HepG2 (cell line): ENCODE data around the gene SLC16A3. TPM values are rescaled to one million over a fixed set of nuclear protein-coding genes. Genes with fewer than 3 reads are reported as not detected.

Experiments
- ATAC-seq: fragments of 200-7000 bp; cut with Tn5 transposase; 3 replicates; pipeline ENCODE4 v1.9.1; 2020; ENCODE audit warnings: mild to moderate bottlenecking, moderate library complexity
- BruUV-seq: library from RNA; stranded (reverse); fragments of 400-500 nt; replicated peaks from 2 replicates; lab custom pipeline; 2021; lab: Mats Ljungman, UMichigan
- CTCF ChIA-PET: fragments of 300-600 bp; formaldehyde crosslinking; extraction: SDS; loops from one replicate; lab custom pipeline; 2021; ENCODE audit warnings: low total read pairs, inconsistent platforms, low intra/inter-chr PET ratio; lab: Yijun Ruan, JAX
- POLR2A ChIA-PET: fragments of 350-600 bp; sonication (Branson Sonifier 250); formaldehyde crosslinking; loops from one replicate; lab custom pipeline; 2020; ENCODE audit warnings: antibody characterized with exemption, inconsistent platforms; lab: Yijun Ruan, JAX
- DNase-seq: peaks from one replicate; pipeline ENCODE4 v3.0.0-alpha.2; 2015; ENCODE audit warnings: low spot score
- FAIRE-seq: peaks from 3 replicates; lab custom pipeline; 2011; peaks lifted over from hg19 to GRCh38; lab: Jason Lieb, UNC
- H2AFZ ChIP-seq: one replicate; pipeline ENCODE4 v1.6.1; 2011; ENCODE audit warnings: low read length, inconsistent platforms
- H3K27ac ChIP-seq: fragments of 300-600 bp; 3 replicates; pipeline ENCODE4 v1.8.0; 2011; ENCODE audit warnings: mixed run types, mild to moderate bottlenecking, mixed read lengths, low read length, inconsistent platforms; ENCODE audit not compliant: insufficient read depth; ENCODE audit errors: extremely low read length
- H3K27me3 ChIP-seq, 2 experiments: fragments of 200-600 bp in 1 of 2; 2 replicates in 1 of 2; 3 replicates in 1 of 2; pipeline versions ENCODE4 v1.6.0 to v1.8.0; 2011; ENCODE audit warnings: low read length in 2 of 2, mild to moderate bottlenecking in 2 of 2, moderate library complexity in 2 of 2, inconsistent platforms in 1 of 2; ENCODE audit not compliant: insufficient read depth in 2 of 2, control insufficient read depth in 1 of 2
- H3K36me3 ChIP-seq, 2 experiments: fragments of 200-600 bp in 1 of 2; replicated peaks in 1 of 2; 2 replicates in 1 of 2; 3 replicates in 1 of 2; pipeline versions ENCODE4 v1.5.1 to v1.8.0; 2011; ENCODE audit warnings: low read length in 2 of 2, inconsistent platforms in 1 of 2; ENCODE audit not compliant: insufficient read depth in 2 of 2, control insufficient read depth in 1 of 2
- H3K4me1 ChIP-seq: 2 replicates; pipeline ENCODE4 v1.5.1; 2012; ENCODE audit warnings: low read length, inconsistent platforms; ENCODE audit not compliant: insufficient read depth
- H3K4me2 ChIP-seq: 2 replicates; pipeline ENCODE4 v1.6.0; 2011; ENCODE audit warnings: low read depth, low read length, inconsistent platforms
- H3K4me3 ChIP-seq, 3 experiments: fragments of 200-600 bp in 1 of 3; sonication (generic), shearing (Covaris generic) in 1 of 3; replicated peaks in 1 of 3; 2 replicates each; pipeline ENCODE4 v1.5.1; 2011 to 2016; ENCODE audit warnings: low read length in 3 of 3, inconsistent platforms in 2 of 3, low read depth in 2 of 3, mild to moderate bottlenecking in 2 of 3, control low read depth in 1 of 3, mixed read lengths in 1 of 3; ENCODE audit not compliant: insufficient read depth in 1 of 3
- H3K79me2 ChIP-seq: one replicate; pipeline ENCODE4 v1.6.1; 2011; ENCODE audit warnings: low read length, inconsistent platforms; ENCODE audit not compliant: insufficient read depth
- H3K9ac ChIP-seq: 2 replicates; pipeline ENCODE4 v1.6.0; 2011; ENCODE audit warnings: mild to moderate bottlenecking, low read depth, low read length, inconsistent platforms; ENCODE audit not compliant: insufficient read depth
- H3K9me3 ChIP-seq: 2 replicates; pipeline ENCODE4 v1.5.1; 2012; ENCODE audit warnings: mild to moderate bottlenecking, low read length
- H4K20me1 ChIP-seq: 2 replicates; pipeline ENCODE4 v1.6.0; 2011; ENCODE audit warnings: inconsistent platforms, mild to moderate bottlenecking, low read length, moderate library complexity; ENCODE audit not compliant: insufficient read depth
- BCL6 ChIP-seq: IDR thresholded peaks from 2 replicates; pipeline ENCODE4 v1.6.1; 2016; ENCODE audit warnings: missing genetic modification reagents, missing compliant biosample characterization
- CAMTA2 ChIP-seq: sonication (generic); formaldehyde crosslinking; IDR thresholded peaks from 2 replicates; pipeline ENCODE4 v1.4.0; 2020; ENCODE audit warnings: mild to moderate bottlenecking, missing genetic modification reagents, borderline replicate concordance
- NCOA2 ChIP-seq: sonication (generic); formaldehyde crosslinking; IDR thresholded peaks from 2 replicates; pipeline ENCODE4 v1.8.0; 2022; ENCODE audit warnings: inconsistent platforms
- PAF1 ChIP-seq: IDR thresholded peaks from 2 replicates; pipeline ENCODE4 v1.6.1; 2016; ENCODE audit warnings: missing genetic modification reagents, missing compliant biosample characterization
- PLSCR1 ChIP-seq: sonication (generic); formaldehyde crosslinking; IDR thresholded peaks from 2 replicates; pipeline ENCODE4 v1.5.0; 2020; ENCODE audit warnings: missing genetic modification reagents, mild to moderate bottlenecking, borderline replicate concordance
- RBM39 ChIP-seq: fragments of 200-400 bp; formaldehyde crosslinking; IDR thresholded peaks from one replicate; pipeline ENCODE4 v1.6.1; 2018; ENCODE audit warnings: antibody characterized with exemption, mild to moderate bottlenecking, low read depth, low read length; ENCODE audit not compliant: poor library complexity, severe bottlenecking
- SMAD1 ChIP-seq: sonication (generic); formaldehyde crosslinking; IDR thresholded peaks from 2 replicates; pipeline ENCODE4 v1.4.0; 2020; ENCODE audit warnings: missing genetic modification reagents, low read depth, mild to moderate bottlenecking, borderline replicate concordance
- TCF12 ChIP-seq, 2 experiments: fragments of 450-650 bp in 1 of 2; sonication (generic) in 1 of 2; formaldehyde crosslinking in 1 of 2; IDR thresholded peaks; 2 replicates each; pipeline versions ENCODE4 v1.6.1 to v1.8.0; 2017 to 2022; ENCODE audit warnings: antibody characterized with exemption in 1 of 2, mild to moderate bottlenecking in 1 of 2, missing genetic modification reagents in 1 of 2, moderate library complexity in 1 of 2
- ZNF276 ChIP-seq: sonication (generic); formaldehyde crosslinking; IDR thresholded peaks from 2 replicates; pipeline ENCODE4 v1.4.0; 2020; ENCODE audit warnings: mild to moderate bottlenecking, low read depth, missing genetic modification reagents
- ZNF446 ChIP-seq: sonication (generic); formaldehyde crosslinking; IDR thresholded peaks from 2 replicates; pipeline ENCODE4 v1.5.0; 2020; ENCODE audit warnings: mild to moderate bottlenecking, missing genetic modification reagents
- ZNF781 ChIP-seq: sonication (generic); formaldehyde crosslinking; IDR thresholded peaks from 2 replicates; pipeline ENCODE4 v1.5.1; 2020; ENCODE audit warnings: borderline replicate concordance, mild to moderate bottlenecking, missing genetic modification reagents; ENCODE audit errors: not compliant biosample characterization
- WGBS: methylation state at CpG from one replicate; pipeline ENCODE4 v1.1.6; 2017; ENCODE audit warnings: low lambda C conversion rate; 5-methylcytosine and 5-hydroxymethylcytosine counted together
- in situ Hi-C: cut with HindIII; loops from 2 replicates; pipeline ENCODE4 v1.10.0; 2017; ENCODE audit warnings: low pct_unique_long_range_greater_than_20kb; ENCODE audit not compliant: extremely low pct_ligation_motif_present
- intact Hi-C: fragments of 100-400 bp; cut with micrococcal nuclease; formaldehyde crosslinking; loops from one replicate; pipeline ENCODE4 v1.10.0; 2022; ENCODE audit not compliant: unreplicated experiment
- polyA plus RNA-seq, 8 experiments: library from polyadenylated mRNA; depleted of rRNA in 3 of 8; stranded (reverse) in 7 of 8; unstranded in 1 of 8; fragments of >200 nt; fragmentation: Illumina TruSeq in 4 of 8; extraction: Trizol in 4 of 8; gene quantifications; 2 replicates each; pipeline versions ENCODE4 v1.2.1 to v1.2.3, GENCODE V29; 2011 to 2016; ENCODE audit warnings: low read depth in 4 of 8, missing spikeins in 1 of 8, mixed read lengths in 1 of 8; ENCODE audit not compliant: insufficient read depth in 1 of 8
- total RNA-seq, 5 experiments: library from RNA; depleted of rRNA; stranded (reverse); fragments of >200 nt; fragmentation: Illumina TruSeq; extraction: Trizol; gene quantifications; 2 replicates each; pipeline ENCODE4 v1.2.3, GENCODE V29; 2016; ENCODE audit warnings: low read depth in 1 of 5
- TF ChIP-seq, protein P1 (sequence below): sonication (generic); formaldehyde crosslinking; IDR thresholded peaks from 2 replicates; pipeline ENCODE4 v1.8.0; 2022; ENCODE audit warnings: mild to moderate bottlenecking, missing genetic modification reagents
- TF ChIP-seq, protein P2 (sequence below): sonication (generic); formaldehyde crosslinking; IDR thresholded peaks from 2 replicates; pipeline ENCODE4 v1.4.0; 2020; ENCODE audit warnings: missing genetic modification reagents

SLC16A3 gene
- total and polyA plus RNA-seq, 2 of the 13 experiments (the other 11 are each of a cell fraction or from before 2014, with no cell fraction given) = 242 to 349 TPM

DNA sequence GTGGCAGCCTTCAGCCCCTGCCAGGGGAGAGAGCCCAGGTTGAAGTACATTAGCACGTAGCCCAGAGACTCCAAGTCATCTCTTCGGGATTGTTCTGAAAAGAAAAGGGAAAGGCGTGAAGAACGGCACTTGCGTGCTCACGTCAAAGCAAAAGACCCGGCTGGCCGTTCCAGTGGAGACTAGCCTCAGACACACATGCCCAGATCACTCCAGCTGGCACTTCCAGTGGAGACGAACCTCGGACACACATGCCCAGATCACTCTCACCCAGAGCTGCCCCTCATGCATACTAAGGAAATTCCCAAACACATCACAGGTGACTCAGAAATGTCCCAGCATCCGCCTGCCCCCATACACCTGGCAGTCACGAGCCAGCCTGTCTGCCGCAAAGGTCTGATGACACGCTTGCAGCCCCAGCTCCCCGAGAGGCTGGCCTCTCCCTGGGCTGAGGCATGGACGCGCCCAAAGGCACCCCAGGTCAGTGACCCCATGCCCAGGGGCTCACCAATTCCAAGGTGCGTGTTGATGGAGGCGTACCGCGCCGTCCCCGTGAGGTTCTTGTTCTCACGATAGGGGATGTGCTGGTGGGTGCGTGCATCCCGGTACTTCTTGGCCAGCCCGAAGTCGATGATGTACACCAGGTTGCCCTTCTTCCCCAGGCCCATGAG, 23.8 kb downstream of the SLC16A3 start:
- Histone ChIP-seq H3K9ac (no peak overlapping the region), H3K79me2 (peaks cover 8% of the 10 kb centered on the region), H2AFZ (no peak overlapping the region), H3K36me3 (peaks cover 63 to 84% of the 10 kb centered on the region in 2 experiments), H3K4me3 (no peak overlapping the region), H3K4me2 (no peak overlapping the region), H3K27me3 (no peaks in the 10 kb centered on the region), H3K9me3 (no peaks in the 10 kb centered on the region), H3K27ac (no peak overlapping the region), H4K20me1 (peaks cover 23% of the 10 kb centered on the region), H3K4me1 (no peaks in the 10 kb centered on the region)
- in situ Hi-C loops = no loop called here
- ChIA-PET CTCF (no interaction called here), POLR2A (interaction anchor here (3.2 kb wide), 1 partner anchor 11 kb away, joined by 11 read pairs; no protein-coding TSS in a partner anchor)
- 97% methylated on average over 28 of the region's 28 CpGs for WGBS
- no peak for DNase-seq
- no peak for ATAC-seq
- BruUV-seq = no TSS peak
- intact Hi-C loops = no loop called here
- FAIRE-seq = no peak
- TF ChIP-seq TCF12 (IDR thresholded peaks at IDR 0.05) (no peak), TCF12 (CRISPR knock-in tag; IDR thresholded peaks at IDR 0.05) (no peak), PAF1 (CRISPR knock-in tag) (0 out of 2 replicates have a peak, but pooled peaks have one; percentile 43), SMAD1 (CRISPR knock-in tag) (0 out of 2 replicates have a peak, but pooled peaks have one; percentile 12), ZNF276 (CRISPR knock-in tag) (no peak), RBM39 (peak; percentile 56), BCL6 (no peak), NCOA2 (CRISPR knock-in tag) (no peak), ZNF781 (CRISPR knock-in tag) (no peak), CAMTA2 (CRISPR knock-in tag) (no peak), ZNF446 (CRISPR knock-in tag) (no peak), PLSCR1 (no peak)
- TF ChIP-seq, protein P1, sequence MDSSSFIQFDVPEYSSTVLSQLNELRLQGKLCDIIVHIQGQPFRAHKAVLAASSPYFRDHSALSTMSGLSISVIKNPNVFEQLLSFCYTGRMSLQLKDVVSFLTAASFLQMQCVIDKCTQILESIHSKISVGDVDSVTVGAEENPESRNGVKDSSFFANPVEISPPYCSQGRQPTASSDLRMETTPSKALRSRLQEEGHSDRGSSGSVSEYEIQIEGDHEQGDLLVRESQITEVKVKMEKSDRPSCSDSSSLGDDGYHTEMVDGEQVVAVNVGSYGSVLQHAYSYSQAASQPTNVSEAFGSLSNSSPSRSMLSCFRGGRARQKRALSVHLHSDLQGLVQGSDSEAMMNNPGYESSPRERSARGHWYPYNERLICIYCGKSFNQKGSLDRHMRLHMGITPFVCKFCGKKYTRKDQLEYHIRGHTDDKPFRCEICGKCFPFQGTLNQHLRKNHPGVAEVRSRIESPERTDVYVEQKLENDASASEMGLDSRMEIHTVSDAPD = no peak
- TF ChIP-seq, protein P2, sequence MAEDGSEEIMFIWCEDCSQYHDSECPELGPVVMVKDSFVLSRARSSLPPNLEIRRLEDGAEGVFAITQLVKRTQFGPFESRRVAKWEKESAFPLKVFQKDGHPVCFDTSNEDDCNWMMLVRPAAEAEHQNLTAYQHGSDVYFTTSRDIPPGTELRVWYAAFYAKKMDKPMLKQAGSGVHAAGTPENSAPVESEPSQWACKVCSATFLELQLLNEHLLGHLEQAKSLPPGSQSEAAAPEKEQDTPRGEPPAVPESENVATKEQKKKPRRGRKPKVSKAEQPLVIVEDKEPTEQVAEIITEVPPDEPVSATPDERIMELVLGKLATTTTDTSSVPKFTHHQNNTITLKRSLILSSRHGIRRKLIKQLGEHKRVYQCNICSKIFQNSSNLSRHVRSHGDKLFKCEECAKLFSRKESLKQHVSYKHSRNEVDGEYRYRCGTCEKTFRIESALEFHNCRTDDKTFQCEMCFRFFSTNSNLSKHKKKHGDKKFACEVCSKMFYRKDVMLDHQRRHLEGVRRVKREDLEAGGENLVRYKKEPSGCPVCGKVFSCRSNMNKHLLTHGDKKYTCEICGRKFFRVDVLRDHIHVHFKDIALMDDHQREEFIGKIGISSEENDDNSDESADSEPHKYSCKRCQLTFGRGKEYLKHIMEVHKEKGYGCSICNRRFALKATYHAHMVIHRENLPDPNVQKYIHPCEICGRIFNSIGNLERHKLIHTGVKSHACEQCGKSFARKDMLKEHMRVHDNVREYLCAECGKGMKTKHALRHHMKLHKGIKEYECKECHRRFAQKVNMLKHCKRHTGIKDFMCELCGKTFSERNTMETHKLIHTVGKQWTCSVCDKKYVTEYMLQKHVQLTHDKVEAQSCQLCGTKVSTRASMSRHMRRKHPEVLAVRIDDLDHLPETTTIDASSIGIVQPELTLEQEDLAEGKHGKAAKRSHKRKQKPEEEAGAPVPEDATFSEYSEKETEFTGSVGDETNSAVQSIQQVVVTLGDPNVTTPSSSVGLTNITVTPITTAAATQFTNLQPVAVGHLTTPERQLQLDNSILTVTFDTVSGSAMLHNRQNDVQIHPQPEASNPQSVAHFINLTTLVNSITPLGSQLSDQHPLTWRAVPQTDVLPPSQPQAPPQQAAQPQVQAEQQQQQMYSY (CRISPR knock-in tag) = no peak
